ENCODE results near the gene TMCC3. TPM values are rescaled to one million over a fixed set of nuclear protein-coding genes. Genes with fewer than 3 reads are reported as not detected.

Gene TMCC3, protein sequence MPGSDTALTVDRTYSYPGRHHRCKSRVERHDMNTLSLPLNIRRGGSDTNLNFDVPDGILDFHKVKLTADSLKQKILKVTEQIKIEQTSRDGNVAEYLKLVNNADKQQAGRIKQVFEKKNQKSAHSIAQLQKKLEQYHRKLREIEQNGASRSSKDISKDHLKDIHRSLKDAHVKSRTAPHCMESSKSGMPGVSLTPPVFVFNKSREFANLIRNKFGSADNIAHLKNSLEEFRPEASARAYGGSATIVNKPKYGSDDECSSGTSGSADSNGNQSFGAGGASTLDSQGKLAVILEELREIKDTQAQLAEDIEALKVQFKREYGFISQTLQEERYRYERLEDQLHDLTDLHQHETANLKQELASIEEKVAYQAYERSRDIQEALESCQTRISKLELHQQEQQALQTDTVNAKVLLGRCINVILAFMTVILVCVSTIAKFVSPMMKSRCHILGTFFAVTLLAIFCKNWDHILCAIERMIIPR
- 0.29 and 0.50 TPM in 2 replicates for polyA plus RNA-seq (2011; rRNA removed)
- 0.56 and 0.92 TPM in 2 replicates for polyA minus RNA-seq (2011; rRNA and poly(A)+ RNA removed)

DNA sequence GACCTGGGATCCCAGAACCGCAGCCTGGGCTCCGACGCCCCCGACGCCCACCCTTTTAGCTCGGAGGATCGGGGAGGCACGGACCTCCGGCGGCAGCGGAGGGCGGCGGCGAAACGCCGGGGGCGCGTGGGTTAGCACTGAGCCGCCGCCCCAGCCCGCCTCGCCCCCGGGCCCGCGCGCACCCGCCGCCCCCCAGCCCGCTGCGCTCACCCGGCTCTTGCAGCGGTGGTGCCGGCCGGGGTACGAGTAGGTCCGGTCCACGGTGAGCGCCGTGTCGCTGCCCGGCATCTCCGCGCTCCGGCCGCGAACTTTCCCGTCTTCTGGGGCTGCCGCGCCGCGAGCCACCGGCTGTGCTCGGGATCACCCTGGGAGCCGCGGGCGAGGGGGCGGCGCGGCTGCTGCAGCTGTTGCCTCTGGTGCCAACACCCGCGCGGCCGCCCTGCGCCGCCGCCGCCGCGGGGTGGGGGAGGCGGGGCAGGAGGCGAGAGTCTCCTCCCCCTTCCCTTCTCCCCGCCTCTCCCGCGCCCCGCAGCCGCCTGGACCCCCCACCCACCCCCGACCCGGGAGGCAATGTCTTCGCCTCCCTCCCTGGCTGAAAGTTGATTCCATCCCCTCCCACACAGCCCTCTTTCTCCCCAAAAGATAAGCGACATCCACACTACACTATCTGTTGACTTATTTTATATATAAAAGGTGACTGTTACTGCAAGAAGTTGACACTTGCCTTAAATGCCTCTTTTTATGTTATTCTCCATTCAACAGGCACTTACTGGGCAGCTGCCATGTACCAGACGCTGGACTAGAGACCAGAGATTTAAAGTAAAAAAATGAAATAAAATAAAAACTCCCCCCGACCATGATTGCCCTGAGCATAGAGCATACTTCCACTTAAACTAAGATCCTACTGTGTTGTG is at the start of gene TMCC3:
Gene TMCC3, minus strand, starts transcription at position 415 of the 914 bp plus-strand sequence. Its CDS starts 127 bp downstream, at position 288.
- CTCF ChIA-PET = no interaction called here
- no peak for DNase-seq (ENCODE audit: low read depth, low spot score)

DNA sequence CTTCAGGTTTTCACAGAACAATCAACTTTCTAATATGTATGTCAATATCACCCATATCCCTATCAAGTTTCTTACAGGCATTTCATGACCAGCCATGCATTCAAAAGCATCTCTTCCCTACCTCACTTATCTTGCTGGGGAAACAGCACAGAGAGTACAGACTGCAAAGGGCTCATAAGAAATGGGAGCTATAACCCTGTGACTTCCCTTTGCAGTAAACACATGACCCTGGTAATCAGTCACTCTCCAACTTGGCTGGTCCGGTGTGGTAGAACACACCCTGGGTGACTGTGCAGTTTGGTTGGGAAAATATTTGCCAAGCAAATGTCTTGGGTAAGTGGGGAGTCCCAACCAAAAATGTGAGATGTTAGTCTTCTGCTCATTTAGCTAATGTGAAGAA is 49.4 kb upstream of the TMCC3 start:
- H3K27ac ChIP-seq (ENCODE audit: low read depth, low read length) = no peak overlapping the region
- TF ChIP-seq, protein P1, sequence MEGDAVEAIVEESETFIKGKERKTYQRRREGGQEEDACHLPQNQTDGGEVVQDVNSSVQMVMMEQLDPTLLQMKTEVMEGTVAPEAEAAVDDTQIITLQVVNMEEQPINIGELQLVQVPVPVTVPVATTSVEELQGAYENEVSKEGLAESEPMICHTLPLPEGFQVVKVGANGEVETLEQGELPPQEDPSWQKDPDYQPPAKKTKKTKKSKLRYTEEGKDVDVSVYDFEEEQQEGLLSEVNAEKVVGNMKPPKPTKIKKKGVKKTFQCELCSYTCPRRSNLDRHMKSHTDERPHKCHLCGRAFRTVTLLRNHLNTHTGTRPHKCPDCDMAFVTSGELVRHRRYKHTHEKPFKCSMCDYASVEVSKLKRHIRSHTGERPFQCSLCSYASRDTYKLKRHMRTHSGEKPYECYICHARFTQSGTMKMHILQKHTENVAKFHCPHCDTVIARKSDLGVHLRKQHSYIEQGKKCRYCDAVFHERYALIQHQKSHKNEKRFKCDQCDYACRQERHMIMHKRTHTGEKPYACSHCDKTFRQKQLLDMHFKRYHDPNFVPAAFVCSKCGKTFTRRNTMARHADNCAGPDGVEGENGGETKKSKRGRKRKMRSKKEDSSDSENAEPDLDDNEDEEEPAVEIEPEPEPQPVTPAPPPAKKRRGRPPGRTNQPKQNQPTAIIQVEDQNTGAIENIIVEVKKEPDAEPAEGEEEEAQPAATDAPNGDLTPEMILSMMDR (IDR thresholded peaks at IDR 0.05; ENCODE audit: low read depth, low read length) = no peak
- no peaks in the 10 kb centered on the region for H3K9me3 ChIP-seq (ENCODE audit: control insufficient read depth, insufficient read depth, low read length)
- no peak for DNase-seq (ENCODE audit: low read depth, low spot score)
- POLR2A ChIA-PET = no interaction called here
- no peak overlapping the region for H3K4me3 ChIP-seq (ENCODE audit: low read depth, low read length)
- peaks cover 10% of the 10 kb centered on the region for H3K27me3 ChIP-seq (ENCODE audit: control insufficient read depth, insufficient read depth, low read length)
- CTCF ChIA-PET = interaction anchor here (0.5 kb wide), 1 partner anchor 265 kb away, joined by 4 read pairs; no protein-coding TSS in a partner anchor

More for the DNA sequence above, at the start of gene TMCC3:
- POLR2A ChIA-PET = no interaction called here
- TF ChIP-seq, protein P1 (IDR thresholded peaks at IDR 0.05; ENCODE audit: low read depth, low read length) = no peak
- Histone ChIP-seq H3K9me3 (ENCODE audit: control insufficient read depth, insufficient read depth, low read length) (no peaks in the 10 kb centered on the region; the same call in 1 of the 2 replicates), H3K27ac (ENCODE audit: low read depth, low read length) (no peak within 1 kb of the TSS), H3K27me3 (ENCODE audit: control insufficient read depth, insufficient read depth, low read length) (peaks cover 27% of the 10 kb centered on the region), H3K4me3 (ENCODE audit: low read depth, low read length) (peak within 1 kb of the TSS; percentile 52)

DNA sequence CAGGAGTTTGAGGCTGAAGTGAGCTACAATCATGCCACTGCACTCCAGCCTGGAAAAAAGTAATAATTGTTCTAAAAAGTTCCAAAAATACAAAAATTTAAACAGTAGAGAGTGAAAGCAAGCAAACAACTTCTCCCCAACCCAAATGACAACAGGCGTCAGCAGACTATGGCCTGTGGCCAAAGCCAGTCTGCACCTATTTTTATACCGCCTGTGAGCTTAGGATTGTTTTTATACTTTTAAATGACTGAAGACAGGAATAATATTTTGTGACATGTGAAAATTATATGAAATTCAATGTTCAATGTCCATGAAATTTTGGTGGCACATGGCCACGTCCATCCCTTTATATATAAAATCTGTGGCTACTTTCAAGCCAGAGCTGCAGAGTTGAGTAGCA is 48.2 kb upstream of the TMCC3 start:
- H3K9me3 ChIP-seq (ENCODE audit: control insufficient read depth, insufficient read depth, low read length) = no peaks in the 10 kb centered on the region
- ChIA-PET POLR2A (no interaction called here), CTCF (no interaction called here)
- peaks cover 10% of the 10 kb centered on the region for H3K27me3 ChIP-seq (ENCODE audit: control insufficient read depth, insufficient read depth, low read length)
- no peak overlapping the region for H3K4me3 ChIP-seq (ENCODE audit: low read depth, low read length)
- TF ChIP-seq, protein P1 (IDR thresholded peaks at IDR 0.05; ENCODE audit: low read depth, low read length) = no peak
- DNase-seq (ENCODE audit: low read depth, low spot score) = no peak
- H3K27ac ChIP-seq (ENCODE audit: low read depth, low read length) = no peak overlapping the region

DNA sequence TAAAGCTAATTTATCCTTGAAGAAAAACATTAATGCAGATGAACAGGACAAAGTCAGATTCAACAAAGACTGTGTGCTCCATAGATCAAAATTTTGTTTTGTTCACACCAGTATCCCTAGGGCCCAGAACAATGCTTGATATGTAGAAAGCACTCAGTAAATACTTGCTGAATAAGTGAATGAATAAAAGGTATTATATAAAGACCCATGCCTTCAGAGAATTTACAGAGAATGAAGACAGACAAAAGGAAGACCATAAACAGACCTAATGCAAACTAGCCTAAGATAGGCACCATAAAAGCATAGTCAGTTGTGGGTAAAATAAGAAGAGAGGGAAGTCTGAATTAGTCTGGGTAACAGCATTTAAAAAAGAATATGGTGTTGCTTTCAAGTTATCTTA is 47.3 kb upstream of the TMCC3 start:
- H3K4me3 ChIP-seq (ENCODE audit: low read depth, low read length) = no peak overlapping the region
- no peak for DNase-seq (ENCODE audit: low read depth, low spot score)
- ChIA-PET CTCF (no interaction called here), POLR2A (no interaction called here)
- peaks cover 6% of the 10 kb centered on the region for H3K27me3 ChIP-seq (ENCODE audit: control insufficient read depth, insufficient read depth, low read length)
- H3K27ac ChIP-seq (ENCODE audit: low read depth, low read length) = no peak overlapping the region
- TF ChIP-seq, protein P1 (IDR thresholded peaks at IDR 0.05; ENCODE audit: low read depth, low read length) = no peak
- H3K9me3 ChIP-seq (ENCODE audit: control insufficient read depth, insufficient read depth, low read length) = no peaks in the 10 kb centered on the region

All from AG04450 (cell line).